ENCODE results near the gene ADGRB3. TPM values are rescaled to one million over a fixed set of nuclear protein-coding genes. Genes with fewer than 3 reads are reported as not detected.

Gene ADGRB3
- total RNA-seq, 1 experiment from 2014 or later = 0.09 TPM

DNA sequence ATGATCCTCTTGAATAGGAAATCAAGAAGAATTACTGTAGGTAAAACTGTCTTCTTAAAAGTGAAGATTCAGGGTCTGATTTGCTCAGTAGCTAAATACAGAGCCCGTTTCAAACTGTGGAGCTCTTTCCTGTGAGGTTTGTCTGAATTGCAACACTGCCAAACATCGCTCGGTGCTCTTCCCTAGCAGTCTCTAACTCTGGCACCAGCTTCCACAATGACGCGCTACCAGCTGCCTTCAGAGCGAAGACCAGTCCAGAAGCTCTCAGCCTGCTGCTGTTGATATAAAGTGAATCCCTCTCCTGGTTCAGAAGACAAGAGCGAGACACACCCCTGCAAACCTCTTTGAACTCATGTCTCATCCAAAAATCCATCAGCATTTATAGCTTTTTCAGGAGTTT, 714.7 kb downstream of the ADGRB3 start:
- BruUV-seq (replicated peaks) = no TSS peak
- no peaks in the 10 kb centered on the region for H3K36me3 Mint-ChIP-seq (ENCODE audit: insufficient read depth, unreplicated experiment)
- intact Hi-C loops (cut with micrococcal nuclease; ENCODE audit: unreplicated experiment) = no loop called here
- DNase-seq = no peak
- H3K27ac Mint-ChIP-seq (ENCODE audit: unreplicated experiment) = no peak overlapping the region
- TF ChIP-seq, protein P1, sequence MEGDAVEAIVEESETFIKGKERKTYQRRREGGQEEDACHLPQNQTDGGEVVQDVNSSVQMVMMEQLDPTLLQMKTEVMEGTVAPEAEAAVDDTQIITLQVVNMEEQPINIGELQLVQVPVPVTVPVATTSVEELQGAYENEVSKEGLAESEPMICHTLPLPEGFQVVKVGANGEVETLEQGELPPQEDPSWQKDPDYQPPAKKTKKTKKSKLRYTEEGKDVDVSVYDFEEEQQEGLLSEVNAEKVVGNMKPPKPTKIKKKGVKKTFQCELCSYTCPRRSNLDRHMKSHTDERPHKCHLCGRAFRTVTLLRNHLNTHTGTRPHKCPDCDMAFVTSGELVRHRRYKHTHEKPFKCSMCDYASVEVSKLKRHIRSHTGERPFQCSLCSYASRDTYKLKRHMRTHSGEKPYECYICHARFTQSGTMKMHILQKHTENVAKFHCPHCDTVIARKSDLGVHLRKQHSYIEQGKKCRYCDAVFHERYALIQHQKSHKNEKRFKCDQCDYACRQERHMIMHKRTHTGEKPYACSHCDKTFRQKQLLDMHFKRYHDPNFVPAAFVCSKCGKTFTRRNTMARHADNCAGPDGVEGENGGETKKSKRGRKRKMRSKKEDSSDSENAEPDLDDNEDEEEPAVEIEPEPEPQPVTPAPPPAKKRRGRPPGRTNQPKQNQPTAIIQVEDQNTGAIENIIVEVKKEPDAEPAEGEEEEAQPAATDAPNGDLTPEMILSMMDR (IDR thresholded peaks at IDR 0.05; ENCODE audit: unreplicated experiment) = no peak
- CTCF ChIA-PET = interaction anchor here (0.7 to 0.9 kb wide), 2 partner anchors 22 to 85 kb away, joined by 3 read pairs; no protein-coding TSS in a partner anchor
- H3K4me1 Mint-ChIP-seq (ENCODE audit: low read depth, unreplicated experiment) = no peaks in the 10 kb centered on the region
- H3K9me3 Mint-ChIP-seq (ENCODE audit: low read depth, unreplicated experiment) = peaks cover 2% of the 10 kb centered on the region
- no peak overlapping the region for H3K4me3 Mint-ChIP-seq (ENCODE audit: low read depth, unreplicated experiment)
- H3K27me3 Mint-ChIP-seq (ENCODE audit: unreplicated experiment) = no peaks in the 10 kb centered on the region

DNA sequence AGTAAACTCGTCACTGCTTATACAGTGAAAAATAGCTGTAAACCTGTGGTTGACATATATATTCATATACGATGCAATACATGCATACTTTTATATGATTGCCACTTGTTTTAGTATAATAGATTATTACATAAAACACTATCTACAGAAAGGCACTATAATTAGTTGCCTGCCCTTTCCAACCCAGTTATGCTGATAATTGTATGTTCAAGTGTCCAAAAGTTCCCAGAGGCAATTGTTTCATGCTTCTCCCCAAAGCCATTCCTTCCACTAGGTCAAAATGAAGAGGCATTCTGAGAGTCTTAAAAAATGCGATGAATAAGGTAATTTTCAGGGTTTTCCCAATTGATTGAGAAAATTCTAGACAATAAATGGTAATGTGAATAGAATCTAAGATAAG, 727.1 kb downstream of the ADGRB3 start:
- Mint-ChIP-seq H3K27me3 (ENCODE audit: unreplicated experiment) (no peaks in the 10 kb centered on the region), H3K27ac (ENCODE audit: unreplicated experiment) (no peak overlapping the region), H3K36me3 (ENCODE audit: insufficient read depth, unreplicated experiment) (no peaks in the 10 kb centered on the region), H3K4me1 (ENCODE audit: low read depth, unreplicated experiment) (no peaks in the 10 kb centered on the region), H3K4me3 (ENCODE audit: low read depth, unreplicated experiment) (no peak overlapping the region), H3K9me3 (ENCODE audit: low read depth, unreplicated experiment) (no peaks in the 10 kb centered on the region)
- CTCF ChIA-PET = no interaction called here
- no TSS peak for BruUV-seq (replicated peaks)
- DNase-seq = no peak
- TF ChIP-seq, protein P1 (IDR thresholded peaks at IDR 0.05; ENCODE audit: unreplicated experiment) = no peak
- intact Hi-C loops (cut with micrococcal nuclease; ENCODE audit: unreplicated experiment) = no loop called here

DNA sequence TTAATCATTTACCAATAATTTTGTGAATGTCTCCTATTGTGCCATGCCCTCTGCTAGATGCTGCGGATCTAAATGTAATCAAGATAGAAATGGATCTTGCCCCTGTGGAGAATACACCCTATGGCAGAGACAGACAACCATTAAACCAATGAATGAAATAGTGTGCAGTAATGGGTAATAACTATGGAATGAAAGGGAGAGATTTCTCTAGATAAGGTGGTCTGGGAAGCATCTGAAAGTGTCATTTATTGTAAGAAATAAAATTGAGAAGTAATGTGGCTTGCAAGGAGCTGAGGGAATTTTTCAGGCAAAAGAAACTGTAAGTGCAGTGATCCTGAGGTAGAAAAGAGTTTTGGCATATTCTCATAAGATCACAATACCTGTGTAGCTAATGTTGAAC, 731.7 kb downstream of the ADGRB3 start:
- CTCF ChIA-PET = no interaction called here
- Mint-ChIP-seq H3K9me3 (ENCODE audit: low read depth, unreplicated experiment) (no peaks in the 10 kb centered on the region), H3K4me1 (ENCODE audit: low read depth, unreplicated experiment) (no peaks in the 10 kb centered on the region), H3K27me3 (ENCODE audit: unreplicated experiment) (no peaks in the 10 kb centered on the region), H3K36me3 (ENCODE audit: insufficient read depth, unreplicated experiment) (no peaks in the 10 kb centered on the region), H3K27ac (ENCODE audit: unreplicated experiment) (no peak overlapping the region), H3K4me3 (ENCODE audit: low read depth, unreplicated experiment) (no peak overlapping the region)
- TF ChIP-seq, protein P1 (IDR thresholded peaks at IDR 0.05; ENCODE audit: unreplicated experiment) = no peak
- no peak for DNase-seq
- no TSS peak for BruUV-seq (replicated peaks)
- intact Hi-C loops (cut with micrococcal nuclease; ENCODE audit: unreplicated experiment) = no loop called here

DNA sequence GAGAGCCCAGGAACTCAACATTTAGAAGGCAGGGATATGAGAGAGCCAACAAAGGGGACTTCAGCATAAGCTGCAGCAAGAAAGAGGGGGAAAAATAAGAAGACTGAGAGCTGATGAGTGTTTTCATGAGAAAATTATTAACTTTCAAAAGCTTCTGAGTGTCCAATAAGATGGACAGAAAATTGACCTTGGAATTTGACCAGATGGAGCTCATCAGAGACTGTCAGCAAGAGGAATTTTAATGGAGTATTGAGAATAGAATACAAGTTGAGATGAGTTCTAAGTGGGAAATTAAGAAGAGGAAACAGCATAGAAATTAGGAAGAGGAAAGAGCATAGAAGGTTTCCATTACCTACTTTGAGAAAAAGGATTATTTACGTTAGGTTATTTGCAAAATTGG, 733.5 kb downstream of the ADGRB3 start:
- CTCF ChIA-PET = no interaction called here
- intact Hi-C loops (cut with micrococcal nuclease; ENCODE audit: unreplicated experiment) = no loop called here
- TF ChIP-seq, protein P1 (IDR thresholded peaks at IDR 0.05; ENCODE audit: unreplicated experiment) = no peak
- Mint-ChIP-seq H3K27ac (ENCODE audit: unreplicated experiment) (no peak overlapping the region), H3K4me3 (ENCODE audit: low read depth, unreplicated experiment) (no peak overlapping the region), H3K9me3 (ENCODE audit: low read depth, unreplicated experiment) (no peaks in the 10 kb centered on the region), H3K4me1 (ENCODE audit: low read depth, unreplicated experiment) (no peaks in the 10 kb centered on the region), H3K27me3 (ENCODE audit: unreplicated experiment) (no peaks in the 10 kb centered on the region), H3K36me3 (ENCODE audit: insufficient read depth, unreplicated experiment) (no peaks in the 10 kb centered on the region)
- no peak for DNase-seq
- BruUV-seq (replicated peaks) = no TSS peak

Measured in Calu3 (cell line).